ENCODE data around the gene CRTAP.
"Not testable (repeated sequence)": the region's sequence is repeated elsewhere in the genome, so short reads cannot be mapped to it uniquely, and the experiment has no call there.

CRTAP gene

DNA sequence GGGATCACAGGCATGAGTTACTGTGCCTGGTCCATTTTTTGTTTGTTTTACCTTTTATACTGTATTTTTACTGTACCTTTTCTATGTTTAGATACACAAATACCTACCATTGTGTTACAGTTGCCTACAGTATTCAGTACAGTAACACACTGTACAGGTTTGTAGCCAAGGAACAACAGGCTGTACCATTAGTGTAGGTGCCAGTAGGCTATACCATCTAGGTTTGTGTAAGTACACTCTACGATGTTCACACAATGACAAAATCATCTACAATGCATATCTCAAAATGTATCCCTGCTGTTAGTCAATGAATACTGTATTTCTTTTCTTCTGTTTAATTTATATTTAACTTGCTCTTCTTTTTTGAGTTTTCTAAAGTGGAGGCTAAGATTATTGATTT is 67.8 kb downstream of the CRTAP start:
- not testable (repeated sequence) for DNase-seq

DNA sequence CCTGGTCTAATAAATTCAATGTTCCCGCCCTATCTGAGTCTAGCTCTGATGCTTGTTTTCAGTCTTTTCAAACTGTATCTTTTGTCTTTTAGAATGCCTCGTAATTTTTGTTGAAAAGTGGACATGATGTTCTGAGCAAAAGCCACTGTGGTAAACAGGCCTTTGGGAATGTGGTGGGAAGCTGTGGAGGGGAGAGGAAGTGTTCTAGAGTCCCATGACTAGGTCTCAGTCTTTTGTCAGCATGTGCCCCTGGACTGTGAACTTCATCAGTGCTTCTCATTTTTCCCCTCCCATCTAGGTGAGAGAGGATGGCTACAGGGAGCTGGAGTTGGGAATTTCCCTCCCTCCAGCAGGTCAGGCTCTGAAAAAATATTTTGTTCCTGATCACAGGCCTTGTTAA is 71.0 kb downstream of the CRTAP start:
- no peak for DNase-seq

DNA sequence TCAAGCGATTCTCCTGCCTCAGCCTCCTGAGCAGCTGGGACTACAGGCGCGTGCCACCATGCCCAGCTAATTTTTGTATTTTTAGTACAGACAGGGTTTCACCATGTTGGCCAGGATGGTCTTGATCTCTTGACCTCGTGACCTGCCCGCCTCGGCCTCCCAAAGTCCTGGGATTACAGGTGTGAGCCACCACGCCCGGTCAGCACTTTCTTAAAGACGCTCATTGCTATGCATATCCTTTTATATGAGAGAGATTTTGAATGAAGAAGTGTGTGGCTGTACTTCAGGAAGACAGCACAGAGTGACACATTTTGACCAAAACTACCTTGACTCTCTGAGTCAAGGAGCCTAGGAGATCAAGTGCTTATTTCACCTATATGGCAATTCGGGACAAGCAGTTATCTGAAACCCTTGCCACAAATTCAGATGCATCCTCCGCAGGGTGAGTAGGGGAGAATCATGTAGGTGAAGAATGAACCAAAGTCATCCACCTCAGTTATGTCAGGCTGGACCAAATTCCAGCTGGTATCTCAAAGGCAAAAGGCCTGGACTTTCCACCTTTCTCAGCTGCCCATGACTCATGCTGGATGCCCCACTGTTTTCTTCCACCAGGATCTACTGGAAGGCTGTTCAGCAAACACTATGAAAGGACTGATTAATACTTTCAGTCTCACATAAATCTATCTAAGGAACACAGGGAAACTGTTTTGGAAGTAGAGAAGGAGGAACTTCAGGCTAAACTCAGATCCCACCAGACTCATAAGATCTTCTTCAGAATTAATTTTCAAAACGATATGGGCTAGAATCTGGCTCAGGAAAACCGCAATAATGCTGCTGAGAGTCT is 72.9 kb downstream of the CRTAP start:
- DNase-seq, result no peak

DNA sequence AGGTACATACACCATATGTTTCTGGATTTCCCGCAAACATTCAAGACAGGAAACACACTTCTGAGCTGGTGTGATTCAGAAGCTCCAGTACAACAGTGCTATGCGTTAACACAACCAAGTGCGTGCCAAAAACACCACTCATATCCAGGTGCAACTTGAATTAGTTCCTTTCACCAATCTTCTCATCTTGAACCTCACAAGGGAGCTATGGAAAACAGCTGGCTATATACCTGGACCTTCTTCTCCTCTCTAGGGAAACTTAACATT is 73.5 kb downstream of the CRTAP start:
- DNase-seq, result no peak

DNA sequence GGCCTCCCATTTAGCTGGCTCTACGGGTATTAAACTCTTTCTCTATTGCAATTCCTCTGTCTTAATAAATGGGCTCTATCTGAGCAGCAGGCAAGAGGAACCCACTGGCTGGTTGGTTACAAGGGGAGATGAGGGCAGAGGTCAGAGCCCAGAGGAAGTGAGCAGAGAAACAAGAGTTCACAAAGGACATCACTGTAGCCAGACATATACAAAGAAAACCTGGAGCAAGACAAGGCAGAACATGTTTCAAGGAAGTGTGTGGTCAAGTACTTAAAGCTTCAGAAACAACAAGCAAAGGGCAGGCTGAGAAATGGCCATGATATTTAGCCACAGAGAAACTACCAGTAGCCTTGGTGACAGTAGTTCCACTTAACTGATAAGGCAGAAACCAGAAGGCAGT is 80.5 kb downstream of the CRTAP start:
- DNase-seq, result no peak

DNA sequence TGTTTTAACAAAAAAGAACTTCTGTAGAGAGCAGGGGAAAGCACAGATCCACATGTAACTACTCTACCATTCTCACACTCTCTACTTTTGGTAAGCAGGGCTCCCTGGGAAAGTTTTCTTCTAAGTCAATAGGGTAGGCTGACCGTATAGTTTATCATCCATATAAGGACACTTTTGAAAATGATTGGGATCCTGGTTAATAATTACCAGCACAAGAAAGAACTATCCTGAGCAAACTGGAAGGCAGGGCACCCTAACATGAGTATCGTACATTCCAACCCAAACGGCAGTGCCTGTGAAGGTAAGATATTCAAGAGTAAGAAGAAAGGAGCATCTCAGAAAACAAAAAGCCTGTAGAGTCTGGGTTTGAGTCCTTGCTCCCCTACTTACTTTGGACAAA is 82.7 kb downstream of the CRTAP start:
- DNase-seq, result no peak
